Endothelial cell of umbilical vein (primary cell): ENCODE data around the gene ZNF560. TPM values are rescaled to one million over a fixed set of nuclear protein-coding genes. Genes with fewer than 3 reads are reported as not detected.

ENCODE experiments used
- BruUV-seq: library from RNA; stranded (reverse); fragments of 400-500 nt; replicated peaks from 2 replicates; lab custom pipeline; 2021; lab: Mats Ljungman, UMichigan
- CTCF ChIA-PET: fragments of 300-600, 350-600 bp; sonication (Branson Sonifier 250); formaldehyde crosslinking; loops from one replicate; lab custom pipeline; 2021; ENCODE audit warnings: antibody characterized with exemption, inconsistent platforms; lab: Charles Lee
- POLR2A ChIA-PET: fragments of 300-600, 350-600 bp; sonication (Branson Sonifier 250); formaldehyde crosslinking; loops from one replicate; lab custom pipeline; 2021; ENCODE audit warnings: antibody characterized with exemption, inconsistent platforms; lab: Charles Lee
- DNase-seq: peaks from one replicate; pipeline ENCODE4 v3.0.0-alpha.2; 2011; ENCODE audit warnings: low read depth, low spot score
- FAIRE-seq: peaks from 2 replicates; lab custom pipeline; 2011; peaks lifted over from hg19 to GRCh38; lab: Jason Lieb, UNC
- H2AFZ ChIP-seq: 2 replicates; pipeline ENCODE4 v1.6.0; 2012; ENCODE audit warnings: low read depth, low read length, control low read depth, inconsistent platforms
- H3K27ac ChIP-seq: 2 replicates; pipeline ENCODE4 v1.5.1; 2011; ENCODE audit warnings: low read depth, mild to moderate bottlenecking, control low read depth, low read length, moderate library complexity; ENCODE audit not compliant: insufficient read depth
- H3K27me3 ChIP-seq, 2 experiments: 2 replicates each; pipeline versions ENCODE4 v1.6.0 to v1.6.1; 2011; ENCODE audit warnings: low read length in 2 of 2, mixed read lengths in 1 of 2; ENCODE audit not compliant: control insufficient read depth in 2 of 2, insufficient read depth in 2 of 2
- H3K36me3 ChIP-seq, 2 experiments: 2 replicates in 1 of 2; 3 replicates in 1 of 2; pipeline ENCODE4 v1.5.1; 2011; ENCODE audit warnings: low read length in 2 of 2, mild to moderate bottlenecking in 1 of 2, moderate library complexity in 1 of 2; ENCODE audit not compliant: control insufficient read depth in 2 of 2, insufficient read depth in 2 of 2; ENCODE audit errors: extremely low read depth in 1 of 2
- H3K4me1 ChIP-seq: 3 replicates; pipeline ENCODE4 v1.5.1; 2011; ENCODE audit warnings: mild to moderate bottlenecking, low read length; ENCODE audit not compliant: control insufficient read depth, insufficient read depth; ENCODE audit errors: extremely low read depth
- H3K4me2 ChIP-seq: 2 replicates; pipeline ENCODE4 v1.6.1; 2011; ENCODE audit warnings: low read length, control low read depth, mixed read lengths; ENCODE audit not compliant: insufficient read depth
- H3K4me3 ChIP-seq, 3 experiments: fragments of 200-600 bp in 1 of 3; sonication (generic), shearing (Covaris generic) in 1 of 3; replicated peaks in 1 of 3; 2 replicates each; pipeline ENCODE4 v1.5.1; 2011 to 2016; ENCODE audit warnings: control low read depth in 3 of 3, low read length in 3 of 3, mild to moderate bottlenecking in 2 of 3, inconsistent platforms in 1 of 3, low read depth in 1 of 3, moderate library complexity in 1 of 3; ENCODE audit not compliant: insufficient read depth in 1 of 3
- H3K79me2 ChIP-seq: 2 replicates; pipeline ENCODE4 v1.6.0; 2012; ENCODE audit warnings: low read length, inconsistent platforms; ENCODE audit not compliant: control insufficient read depth, insufficient read depth
- H3K9ac ChIP-seq: replicated peaks from 2 replicates; pipeline ENCODE3; 2011; ENCODE audit warnings: low read length, control low read depth; ENCODE audit not compliant: insufficient read depth; ENCODE audit errors: extremely low read depth
- H3K9me1 ChIP-seq: replicated peaks from 3 replicates; pipeline ENCODE4 v1.6.0; 2011; ENCODE audit warnings: mild to moderate bottlenecking, low read length; ENCODE audit not compliant: control insufficient read depth, insufficient read depth; ENCODE audit errors: extremely low read depth
- H3K9me3 ChIP-seq: replicated peaks from 2 replicates; pipeline ENCODE4 v1.5.1; 2012; ENCODE audit warnings: low read length, inconsistent platforms; ENCODE audit not compliant: control insufficient read depth, insufficient read depth
- H4K20me1 ChIP-seq: replicated peaks from 2 replicates; pipeline ENCODE3; 2011; ENCODE audit warnings: mild to moderate bottlenecking, low read length; ENCODE audit not compliant: control insufficient read depth, insufficient read depth; ENCODE audit errors: extremely low read depth
- CTCF ChIP-seq, 2 donors: IDR thresholded peaks; 1 replicate in 1 of 2; 2 replicates in 1 of 2; pipeline ENCODE4 v1.5.1; 2011; ENCODE audit warnings: low read length in 2 of 2, mild to moderate bottlenecking in 2 of 2, moderate library complexity in 2 of 2, control low read depth in 1 of 2, inconsistent platforms in 1 of 2, low read depth in 1 of 2; ENCODE audit not compliant: insufficient read depth in 1 of 2; ENCODE audit errors: extremely low read depth in 1 of 2
- EZH2 ChIP-seq: IDR thresholded peaks from 2 replicates; pipeline ENCODE4 v1.6.1; 2012; ENCODE audit warnings: borderline replicate concordance, low read depth, mild to moderate bottlenecking, moderate library complexity, low read length, inconsistent platforms; ENCODE audit not compliant: severe bottlenecking
- FOS ChIP-seq: IDR thresholded peaks from 2 replicates; pipeline ENCODE4 v1.6.1; 2011; ENCODE audit warnings: mild to moderate bottlenecking, low read length, moderate library complexity, borderline replicate concordance; ENCODE audit not compliant: insufficient read depth
- GATA2 ChIP-seq: IDR thresholded peaks from 2 replicates; pipeline ENCODE4 v1.7.0; 2011; ENCODE audit warnings: low read depth, mild to moderate bottlenecking, moderate library complexity, mixed read lengths, low read length; ENCODE audit not compliant: insufficient read length, insufficient read depth
- JUN ChIP-seq: IDR thresholded peaks from 2 replicates; pipeline ENCODE4 v1.6.1; 2011; ENCODE audit warnings: borderline replicate concordance, low read depth; ENCODE audit not compliant: insufficient read length, insufficient read depth
- MAX ChIP-seq: IDR thresholded peaks from 2 replicates; pipeline ENCODE4 v1.6.1; 2011; ENCODE audit not compliant: insufficient read depth, insufficient read length
- MYC ChIP-seq: IDR thresholded peaks from one replicate; pipeline ENCODE4 v1.6.1; 2011; ENCODE audit warnings: mild to moderate bottlenecking, low read depth, low read length
- POLR2A ChIP-seq: IDR thresholded peaks from 2 replicates; pipeline ENCODE4 v1.6.1; 2012; ENCODE audit warnings: low read depth, mild to moderate bottlenecking, control low read depth, low read length
- POLR2AphosphoS5 ChIP-seq: IDR thresholded peaks from 2 replicates; pipeline ENCODE4 v1.6.1; 2012; ENCODE audit warnings: low read depth, mild to moderate bottlenecking, control low read depth, low read length, moderate library complexity; ENCODE audit not compliant: insufficient read depth
- dilution Hi-C: fragments of 300-500 bp; cut with MboI; formaldehyde crosslinking; loops from one replicate; pipeline ENCODE4 v1.15.0; 2019; ENCODE audit warnings: low sequenced_read_pairs; ENCODE audit not compliant: extremely low pct_ligation_motif_present
- intact Hi-C: fragments of 100-400 bp; cut with micrococcal nuclease; formaldehyde crosslinking; loops from one replicate; pipeline ENCODE4 v1.10.0; 2022
- polyA plus RNA-seq, 4 experiments: library from polyadenylated mRNA; depleted of rRNA in 3 of 4; stranded (reverse) in 3 of 4; unstranded in 1 of 4; fragments of >200 nt; gene quantifications; 2 replicates each; pipeline versions ENCODE4 v1.2.1 to v1.2.3, GENCODE V29; 2011 to 2012; ENCODE audit warnings: missing spikeins in 1 of 4
- total RNA-seq: library from RNA; stranded (reverse); gene quantifications from 2 replicates; pipeline ENCODE4 v1.2.3, GENCODE V29; 2021

ZNF560 gene
- total and polyA plus RNA-seq, 2 donors (not counting 3 experiments of a cell fraction or from before 2014, with no cell fraction given), result 0.06 TPM; not detected in 1

GRCh38 chr19:9445037-9445436, 53.4 kb downstream of the ZNF560 start:
- no peaks in the 10 kb centered on the region for H3K4me1 ChIP-seq
- CTCF ChIA-PET, result interaction anchor here (0.6 kb wide), 1 partner anchor 92 kb away, joined by 3 read pairs; no protein-coding TSS in a partner anchor

GRCh38 chr19:9436358-9436757, 62.1 kb downstream of the ZNF560 start:
- TF ChIP-seq GATA2, result no peak
- TF ChIP-seq MYC, result no peak
- no peak for TF ChIP-seq POLR2AphosphoS5
- TF ChIP-seq FOS, result no peak
- TF ChIP-seq MAX, result no peak
- no peak for TF ChIP-seq POLR2A
- no peak for TF ChIP-seq EZH2
- no peak for TF ChIP-seq JUN
- TF ChIP-seq CTCF (IDR thresholded peaks at IDR 0.05; ENCODE audit: extremely low read depth in 1 of 2, insufficient read depth in 1 of 2, low read depth in 1 of 2, low read length in 2 of 2), result no peak
- Histone ChIP-seq H3K36me3 (no peaks in the 10 kb centered on the region), H3K4me2 (peak overlapping the region; percentile 63), H3K9me3 (no peaks in the 10 kb centered on the region), H3K4me3 (peak overlapping the region in 1 of 3 experiments; percentile 82), H3K9ac (no peak overlapping the region), H3K4me1 (peaks cover 13% of the 10 kb centered on the region), H2AFZ (peak overlapping the region; percentile 86), H3K27me3 (no peaks in the 10 kb centered on the region), H3K79me2 (peaks cover 2% of the 10 kb centered on the region), H3K9me1 (no peaks in the 10 kb centered on the region), H4K20me1 (no peaks in the 10 kb centered on the region), H3K27ac (no peak overlapping the region)
- intact Hi-C loops, result loop anchor here (5.0 kb wide), 1 partner anchor 146 kb away; the partner anchor contains the start of gene ZNF121
- CTCF ChIA-PET, result interaction anchor here (2.1 kb wide), 1 partner anchor 231 kb away, joined by 8 read pairs; no protein-coding TSS in a partner anchor
- POLR2A ChIA-PET, result no interaction called here
- FAIRE-seq (no peak), DNase-seq (no peak)
- dilution Hi-C loops, result no loop called here
- no TSS peak for BruUV-seq

More at GRCh38 chr19:9445037-9445436, 53.4 kb downstream of the ZNF560 start:
- no peak for FAIRE-seq
- BruUV-seq, result no TSS peak
- Histone ChIP-seq H3K79me2 (no peaks in the 10 kb centered on the region), H4K20me1 (no peaks in the 10 kb centered on the region), H3K9ac (no peak overlapping the region), H3K4me3 (no peak overlapping the region), H3K27ac (no peak overlapping the region), H3K27me3 (no peaks in the 10 kb centered on the region), H3K9me3 (peaks cover 1% of the 10 kb centered on the region), H3K4me2 (no peak overlapping the region), H3K36me3 (no peaks in the 10 kb centered on the region), H3K9me1 (no peaks in the 10 kb centered on the region), H2AFZ (no peak overlapping the region)
- TF ChIP-seq GATA2, result no peak
- no peak for TF ChIP-seq JUN
- TF ChIP-seq MAX, result no peak
- TF ChIP-seq FOS, result no peak
- TF ChIP-seq MYC, result no peak
- TF ChIP-seq POLR2A, result no peak
- DNase-seq, result no peak
- POLR2A ChIA-PET, result no interaction called here
- intact Hi-C loops (no loop called here), dilution Hi-C loops (no loop called here)
